ENCODE data around the gene USP9Y.
"Not testable (repeated sequence)": the region's sequence is repeated elsewhere in the genome, so short reads cannot be mapped to it uniquely, and the experiment has no call there.

USP9Y gene

GRCh38 chrY:12701181-12701695 lies at the start of gene USP9Y:
Gene USP9Y (plus strand): TSS chrY:12701231. CDS start chrY:12709448, 8,217 bp downstream.
- DNase-seq, result no peak

GRCh38 chrY:12651621-12652036 lies 49.4 kb upstream of the USP9Y start:
- DNase-seq, result no peak

GRCh38 chrY:12661745-12662681 lies 39.0 kb upstream of the USP9Y start:
- DNase-seq, result no peak

- DNase-seq, result no peak
These were observed 38.1 kb upstream of the USP9Y start for GRCh38 chrY:12662745-12663591.

- DNase-seq, result not testable (repeated sequence)
These were observed 37.2 kb upstream of the USP9Y start for GRCh38 chrY:12663845-12664244.

GRCh38 chrY:12678111-12678510 lies 22.9 kb upstream of the USP9Y start:
- no peak for DNase-seq

- DNase-seq, result no peak
These were observed 19.5 kb upstream of the USP9Y start for GRCh38 chrY:12681535-12681934.

GRCh38 chrY:12688337-12688736 lies 12.7 kb upstream of the USP9Y start:
- no peak for DNase-seq

- DNase-seq, result no peak
These were observed 944 bp upstream of the USP9Y start for GRCh38 chrY:12700087-12700486.

GRCh38 chrY:12702174-12702573 lies 1.1 kb downstream of the USP9Y start:
- DNase-seq, result no peak

GRCh38 chrY:12710460-12710859 lies 9.4 kb downstream of the USP9Y start:
- DNase-seq, result no peak

GRCh38 chrY:12715376-12715775 lies 14.3 kb downstream of the USP9Y start:
- DNase-seq, result no peak

- no peak for DNase-seq
These were observed 28.7 kb downstream of the USP9Y start for GRCh38 chrY:12729746-12730145.

- no peak for DNase-seq
These were observed 32.6 kb downstream of the USP9Y start for GRCh38 chrY:12733625-12734024.

- DNase-seq, result no peak
These were observed 33.0 kb downstream of the USP9Y start for GRCh38 chrY:12734051-12734450.

GRCh38 chrY:12741414-12741813 lies 40.4 kb downstream of the USP9Y start:
- DNase-seq, result no peak

- no peak for DNase-seq
These were observed 41.7 kb downstream of the USP9Y start for GRCh38 chrY:12742725-12743124.

- no peak for DNase-seq
These were observed 43.1 kb downstream of the USP9Y start for GRCh38 chrY:12744091-12744490.

GRCh38 chrY:12749293-12749692 lies 48.3 kb downstream of the USP9Y start:
- no peak for DNase-seq

GRCh38 chrY:12752856-12753255 lies 51.8 kb downstream of the USP9Y start:
- no peak for DNase-seq

- no peak for DNase-seq
These were observed 55.0 kb downstream of the USP9Y start for GRCh38 chrY:12756021-12756420.

- no peak for DNase-seq
These were observed 64.9 kb downstream of the USP9Y start for GRCh38 chrY:12765976-12766375.

- DNase-seq, result no peak
These were observed 83.5 kb downstream of the USP9Y start for GRCh38 chrY:12784521-12784920.

- no peak for DNase-seq
These were observed 93.0 kb downstream of the USP9Y start for GRCh38 chrY:12793999-12794398.
